Stimulated activated naive CD8-positive, alpha-beta T cell treated with anti-CD3 and anti-CD28 coated beads, Interleukin-15, amount 100 ng/mL, for 72 hours (primary cell): ENCODE results near the gene SLC16A5.
A peak's percentile ranks its signal among the peaks of the same experiment; 100 is the strongest.
"Not testable (repeated sequence)": the region's sequence is repeated elsewhere in the genome, so short reads cannot be mapped to it uniquely, and the experiment has no call there.

Experiments used
- ATAC-seq: fragments of 150-1000 bp; cut with Tn5 transposase; 2 replicates; pipeline ENCODE4 v1.10.0; 2021; ENCODE audit warnings: mild to moderate bottlenecking, moderate library complexity
- DNase-seq, 2 donors: peaks; one replicate each; pipeline ENCODE4 v3.0.0; 2021 to 2022
- H3K27ac Mint-ChIP-seq, 2 donors: one replicate each; pipeline ENCODE4 v1.8.0; 2022; ENCODE audit warnings: mild to moderate bottlenecking in 2 of 2, mixed read lengths in 2 of 2, moderate library complexity in 2 of 2
- H3K27me3 Mint-ChIP-seq: one replicate; pipeline ENCODE4 v1.8.0; 2022; ENCODE audit warnings: mixed read lengths
- H3K4me1 Mint-ChIP-seq: one replicate; pipeline ENCODE4 v1.8.0; 2022; ENCODE audit warnings: mild to moderate bottlenecking, mixed read lengths
- H3K4me3 Mint-ChIP-seq, 2 donors: one replicate each; pipeline ENCODE4 v1.8.0; 2022; ENCODE audit warnings: mild to moderate bottlenecking in 2 of 2, mixed read lengths in 2 of 2, moderate library complexity in 1 of 2
- H3K9me3 Mint-ChIP-seq, 2 donors: one replicate each; pipeline ENCODE4 v1.8.0; 2022; ENCODE audit warnings: mixed read lengths in 2 of 2

The SLC16A5 gene

GRCh38 chr17:75059369-75060345, 28.1 kb upstream of the SLC16A5 start:
- Mint-ChIP-seq H3K27me3 (no peaks in the 10 kb centered on the region), H3K9me3 (no peaks in the 10 kb centered on the region), H3K4me1 (peaks cover 30% of the 10 kb centered on the region), H3K27ac (no peak overlapping the region), H3K4me3 (no peak overlapping the region)
- DNase-seq = no peak
- ATAC-seq = no peak

GRCh38 chr17:75060434-75061054, 27.2 kb upstream of the SLC16A5 start:
- ATAC-seq = no peak
- DNase-seq = no peak
- no peaks in the 10 kb centered on the region for H3K27me3 Mint-ChIP-seq
- no peak overlapping the region for H3K4me3 Mint-ChIP-seq
- no peaks in the 10 kb centered on the region for H3K9me3 Mint-ChIP-seq
- peaks cover 39% of the 10 kb centered on the region for H3K4me1 Mint-ChIP-seq
- no peak overlapping the region for H3K27ac Mint-ChIP-seq

GRCh38 chr17:75061055-75061438, 26.7 kb upstream of the SLC16A5 start:
- Mint-ChIP-seq H3K9me3 (no peaks in the 10 kb centered on the region), H3K27ac (no peak overlapping the region), H3K27me3 (no peaks in the 10 kb centered on the region), H3K4me1 (peaks cover 43% of the 10 kb centered on the region), H3K4me3 (no peak overlapping the region)
- DNase-seq (no peak), ATAC-seq (no peak)

GRCh38 chr17:75061618-75062017, 26.1 kb upstream of the SLC16A5 start:
- Mint-ChIP-seq H3K27ac (no peak overlapping the region), H3K4me1 (peaks cover 43% of the 10 kb centered on the region), H3K4me3 (no peak overlapping the region), H3K9me3 (no peaks in the 10 kb centered on the region), H3K27me3 (no peaks in the 10 kb centered on the region)
- ATAC-seq (no peak), DNase-seq (no peak)

- no peak overlapping the region for H3K4me3 Mint-ChIP-seq
- DNase-seq = no peak
- no peaks in the 10 kb centered on the region for H3K27me3 Mint-ChIP-seq
- peak overlapping the region in 1 of 2 donors; percentile 28 for H3K27ac Mint-ChIP-seq
- H3K4me1 Mint-ChIP-seq = peaks cover 48% of the 10 kb centered on the region
- H3K9me3 Mint-ChIP-seq = no peaks in the 10 kb centered on the region
- no peak for ATAC-seq
These were observed 24.6 kb upstream of the SLC16A5 start for GRCh38 chr17:75063201-75063600.

GRCh38 chr17:75063626-75064025, 24.1 kb upstream of the SLC16A5 start:
- Mint-ChIP-seq H3K9me3 (no peaks in the 10 kb centered on the region), H3K27me3 (no peaks in the 10 kb centered on the region), H3K4me1 (peaks cover 49% of the 10 kb centered on the region), H3K27ac (no peak overlapping the region), H3K4me3 (no peak overlapping the region)
- no peak for ATAC-seq
- no peak for DNase-seq

- no peak for DNase-seq
- no peaks in the 10 kb centered on the region for H3K9me3 Mint-ChIP-seq
- H3K27ac Mint-ChIP-seq = no peak overlapping the region
- H3K27me3 Mint-ChIP-seq = no peaks in the 10 kb centered on the region
- ATAC-seq = no peak
- no peak overlapping the region for H3K4me3 Mint-ChIP-seq
- H3K4me1 Mint-ChIP-seq = peaks cover 49% of the 10 kb centered on the region
These were observed 23.7 kb upstream of the SLC16A5 start for GRCh38 chr17:75064040-75064439.

- no peak for ATAC-seq
- Mint-ChIP-seq H3K27me3 (no peaks in the 10 kb centered on the region), H3K9me3 (no peaks in the 10 kb centered on the region), H3K4me3 (no peak overlapping the region), H3K27ac (no peak overlapping the region), H3K4me1 (peaks cover 46% of the 10 kb centered on the region)
- DNase-seq = no peak
These were observed 23.3 kb upstream of the SLC16A5 start for GRCh38 chr17:75064460-75064859.

GRCh38 chr17:75064867-75065561, 22.7 kb upstream of the SLC16A5 start:
- Mint-ChIP-seq H3K4me3 (peak overlapping the region; percentile 43 to 54), H3K4me1 (peaks cover 40% of the 10 kb centered on the region), H3K9me3 (no peaks in the 10 kb centered on the region), H3K27ac (peak overlapping the region; percentile 40 to 67), H3K27me3 (no peaks in the 10 kb centered on the region)
- DNase-seq = no peak
- ATAC-seq = no peak

- H3K9me3 Mint-ChIP-seq = no peaks in the 10 kb centered on the region
- peaks cover 40% of the 10 kb centered on the region for H3K4me1 Mint-ChIP-seq
- H3K27me3 Mint-ChIP-seq = no peaks in the 10 kb centered on the region
- H3K4me3 Mint-ChIP-seq = peak overlapping the region; percentile 43 to 54
- ATAC-seq (no peak), DNase-seq (no peak)
- peak overlapping the region; percentile 40 to 88 for H3K27ac Mint-ChIP-seq
These were observed 22.1 kb upstream of the SLC16A5 start for GRCh38 chr17:75065562-75066151.

GRCh38 chr17:75067856-75068255, 19.9 kb upstream of the SLC16A5 start:
- H3K27ac Mint-ChIP-seq = peak overlapping the region; percentile 48 to 81

GRCh38 chr17:75068750-75069149, 19.0 kb upstream of the SLC16A5 start:
- Mint-ChIP-seq H3K27me3 (no peaks in the 10 kb centered on the region), H3K9me3 (no peaks in the 10 kb centered on the region), H3K4me3 (no peak overlapping the region), H3K4me1 (peaks cover 40% of the 10 kb centered on the region), H3K27ac (peak overlapping the region in 1 of 2 donors; percentile 57)
- DNase-seq = no peak
- ATAC-seq = no peak

More at GRCh38 chr17:75067856-75068255, 19.9 kb upstream of the SLC16A5 start:
- ATAC-seq = peak; percentile 83
- Mint-ChIP-seq H3K9me3 (no peaks in the 10 kb centered on the region), H3K4me3 (peak overlapping the region in 1 of 2 donors; percentile 31), H3K27me3 (no peaks in the 10 kb centered on the region), H3K4me1 (peaks cover 40% of the 10 kb centered on the region)
- peak in 1 of 2 donors; percentile 30 for DNase-seq

- H3K27me3 Mint-ChIP-seq = no peaks in the 10 kb centered on the region
- H3K27ac Mint-ChIP-seq = no peak overlapping the region
- no peaks in the 10 kb centered on the region for H3K9me3 Mint-ChIP-seq
- ATAC-seq (no peak), DNase-seq (no peak)
- peaks cover 30% of the 10 kb centered on the region for H3K4me1 Mint-ChIP-seq
- no peak overlapping the region for H3K4me3 Mint-ChIP-seq
These were observed 18.0 kb upstream of the SLC16A5 start for GRCh38 chr17:75069783-75070182.

GRCh38 chr17:75071478-75072271, 16.1 kb upstream of the SLC16A5 start:
- H3K9me3 Mint-ChIP-seq, H3K27me3 Mint-ChIP-seq, H3K27ac Mint-ChIP-seq: not testable (repeated sequence)

GRCh38 chr17:75072909-75073308, 14.8 kb upstream of the SLC16A5 start:
- H3K27me3 Mint-ChIP-seq, DNase-seq, H3K27ac Mint-ChIP-seq, H3K4me3 Mint-ChIP-seq, H3K9me3 Mint-ChIP-seq, ATAC-seq: not testable (repeated sequence)
- peaks cover 18% of the 10 kb centered on the region for H3K4me1 Mint-ChIP-seq

More at GRCh38 chr17:75071478-75072271, 16.1 kb upstream of the SLC16A5 start:
- not testable (repeated sequence) for DNase-seq, H3K4me3 Mint-ChIP-seq, ATAC-seq
- peaks cover 14% of the 10 kb centered on the region for H3K4me1 Mint-ChIP-seq
